Measurements from ENCODE around the gene ATP6AP1. TPM values are rescaled to one million over a fixed set of nuclear protein-coding genes. Genes with fewer than 3 reads are reported as not detected.
"Not testable (repeated sequence)": the region's sequence is repeated elsewhere in the genome, so short reads cannot be mapped to it uniquely, and the experiment has no call there.

ATP6AP1 gene
- total and polyA plus RNA-seq, 11 donors = 33.8 to 127 (median 84.2) TPM

- H3K27me3 ChIP-seq; DNase-seq; H3K4me1 ChIP-seq; H3K36me3 ChIP-seq; H3K9me3 ChIP-seq; intact Hi-C loops (cut with DNase I): not testable (repeated sequence)
- H3K27ac ChIP-seq = peak overlapping the region in 9 of 12 donors; percentile 43 to 85 (median 68)
- TF ChIP-seq CTCF (IDR thresholded peaks at IDR 0.05) = peak in 1 of 12 donors; percentile 19
- WGBS, 4 donors = 0 to 51% (median 0%) methylated on average over 15 to 23 of the region's 121 CpGs; no CpG with 5 or more reads in 1 of the 4 donors
- peak; percentile 85 to 93 (median 90) for ATAC-seq
- peak overlapping the region in 8 of 12 donors; percentile 16 to 48 (median 38) for H3K4me3 ChIP-seq
Measured at GRCh38 chrX:154389812-154390747, 38.4 kb upstream of the ATP6AP1 start.

- H3K27ac ChIP-seq = peak overlapping the region in 5 of 12 donors; percentile 99 to 100 (median 99)
- not testable (repeated sequence) for DNase-seq, H3K27me3 ChIP-seq, ATAC-seq, H3K9me3 ChIP-seq
- peaks cover 0 to 25% (median 23%) of the 10 kb centered on the region in 9 donors for H3K36me3 ChIP-seq
- H3K4me1 ChIP-seq = peaks cover 0 to 16% (median 10%) of the 10 kb centered on the region in 12 donors
- intact Hi-C loops (cut with DNase I) = loop anchor here in 2 of 10 donors (5.0 kb wide), 4 partner anchors 81 to 141 kb away; partner anchors contain the start of genes FAM3A (in 1 of the 2), LAGE3 (in 1 of the 2) and SLC10A3 (in 1 of the 2)
- peak overlapping the region in 3 of 12 donors; percentile 79 to 96 (median 96) for H3K4me3 ChIP-seq
- WGBS, 4 donors = 86 to 95% (median 92%) methylated on average over 15 to 17 of the region's 17 CpGs
Measured at GRCh38 chrX:154396363-154396762, 32.1 kb upstream of the ATP6AP1 start.

GRCh38 chrX:154396973-154397887, 31.2 kb upstream of the ATP6AP1 start:
- ATAC-seq (peak; percentile 63 to 86 (median 82)), DNase-seq (peak; percentile 73 to 88 (median 85))
- H3K27me3 ChIP-seq = no peaks in the 10 kb centered on the region
- peak overlapping the region; percentile 98 to 100 (median 98) for H3K27ac ChIP-seq
- peak overlapping the region; percentile 11 to 99 (median 82) for H3K4me3 ChIP-seq
- WGBS, 4 donors = 4 to 61% (median 27%) methylated on average over 37 to 53 of the region's 53 CpGs
- intact Hi-C loops (cut with DNase I) = loop anchor here in 2 of 10 donors (5.0 kb wide), 4 partner anchors 80 to 140 kb away; partner anchors contain the start of genes FAM3A (in 1 of the 2), LAGE3 (in 1 of the 2) and SLC10A3 (in 1 of the 2)
- H3K9me3 ChIP-seq = no peaks in the 10 kb centered on the region
- H3K36me3 ChIP-seq = peaks cover 0 to 31% (median 24%) of the 10 kb centered on the region in 9 donors
- TF ChIP-seq CTCF (IDR thresholded peaks at IDR 0.05) (no peak), POLR2A (IDR thresholded peaks at IDR 0.05) (no peak)
- peaks cover 0 to 16% (median 10%) of the 10 kb centered on the region in 12 donors for H3K4me1 ChIP-seq

Measured in heart left ventricle (tissue), 16 donors.